Endothelial cell of umbilical vein (primary cell): Measurements from ENCODE around the gene GIMAP8. TPM values are rescaled to one million over a fixed set of nuclear protein-coding genes. Genes with fewer than 3 reads are reported as not detected.

Experiments used
- BruUV-seq: library from RNA; stranded (reverse); fragments of 400-500 nt; replicated peaks from 2 replicates; lab custom pipeline; 2021; lab: Mats Ljungman, UMichigan
- CTCF ChIA-PET: fragments of 300-600, 350-600 bp; sonication (Branson Sonifier 250); formaldehyde crosslinking; loops from one replicate; lab custom pipeline; 2021; ENCODE audit warnings: antibody characterized with exemption, inconsistent platforms; lab: Charles Lee
- POLR2A ChIA-PET: fragments of 300-600, 350-600 bp; sonication (Branson Sonifier 250); formaldehyde crosslinking; loops from one replicate; lab custom pipeline; 2021; ENCODE audit warnings: antibody characterized with exemption, inconsistent platforms; lab: Charles Lee
- DNase-seq: peaks from one replicate; pipeline ENCODE4 v3.0.0-alpha.2; 2011; ENCODE audit warnings: low read depth, low spot score
- FAIRE-seq: peaks from 2 replicates; lab custom pipeline; 2011; peaks lifted over from hg19 to GRCh38; lab: Jason Lieb, UNC
- H2AFZ ChIP-seq: 2 replicates; pipeline ENCODE4 v1.6.0; 2012; ENCODE audit warnings: low read depth, low read length, control low read depth, inconsistent platforms
- H3K27ac ChIP-seq: 2 replicates; pipeline ENCODE4 v1.5.1; 2011; ENCODE audit warnings: low read depth, mild to moderate bottlenecking, control low read depth, low read length, moderate library complexity; ENCODE audit not compliant: insufficient read depth
- H3K27me3 ChIP-seq, 2 experiments: 2 replicates each; pipeline versions ENCODE4 v1.6.0 to v1.6.1; 2011; ENCODE audit warnings: low read length in 2 of 2, mixed read lengths in 1 of 2; ENCODE audit not compliant: control insufficient read depth in 2 of 2, insufficient read depth in 2 of 2
- H3K36me3 ChIP-seq, 2 experiments: 2 replicates in 1 of 2; 3 replicates in 1 of 2; pipeline ENCODE4 v1.5.1; 2011; ENCODE audit warnings: low read length in 2 of 2, mild to moderate bottlenecking in 1 of 2, moderate library complexity in 1 of 2; ENCODE audit not compliant: control insufficient read depth in 2 of 2, insufficient read depth in 2 of 2; ENCODE audit errors: extremely low read depth in 1 of 2
- H3K4me1 ChIP-seq: 3 replicates; pipeline ENCODE4 v1.5.1; 2011; ENCODE audit warnings: mild to moderate bottlenecking, low read length; ENCODE audit not compliant: control insufficient read depth, insufficient read depth; ENCODE audit errors: extremely low read depth
- H3K4me2 ChIP-seq: 2 replicates; pipeline ENCODE4 v1.6.1; 2011; ENCODE audit warnings: low read length, control low read depth, mixed read lengths; ENCODE audit not compliant: insufficient read depth
- H3K4me3 ChIP-seq, 3 experiments: fragments of 200-600 bp in 1 of 3; sonication (generic), shearing (Covaris generic) in 1 of 3; replicated peaks in 1 of 3; 2 replicates each; pipeline ENCODE4 v1.5.1; 2011 to 2016; ENCODE audit warnings: control low read depth in 3 of 3, low read length in 3 of 3, mild to moderate bottlenecking in 2 of 3, inconsistent platforms in 1 of 3, low read depth in 1 of 3, moderate library complexity in 1 of 3; ENCODE audit not compliant: insufficient read depth in 1 of 3
- H3K79me2 ChIP-seq: 2 replicates; pipeline ENCODE4 v1.6.0; 2012; ENCODE audit warnings: low read length, inconsistent platforms; ENCODE audit not compliant: control insufficient read depth, insufficient read depth
- H3K9ac ChIP-seq: replicated peaks from 2 replicates; pipeline ENCODE3; 2011; ENCODE audit warnings: low read length, control low read depth; ENCODE audit not compliant: insufficient read depth; ENCODE audit errors: extremely low read depth
- H3K9me1 ChIP-seq: replicated peaks from 3 replicates; pipeline ENCODE4 v1.6.0; 2011; ENCODE audit warnings: mild to moderate bottlenecking, low read length; ENCODE audit not compliant: control insufficient read depth, insufficient read depth; ENCODE audit errors: extremely low read depth
- H3K9me3 ChIP-seq: replicated peaks from 2 replicates; pipeline ENCODE4 v1.5.1; 2012; ENCODE audit warnings: low read length, inconsistent platforms; ENCODE audit not compliant: control insufficient read depth, insufficient read depth
- H4K20me1 ChIP-seq: replicated peaks from 2 replicates; pipeline ENCODE3; 2011; ENCODE audit warnings: mild to moderate bottlenecking, low read length; ENCODE audit not compliant: control insufficient read depth, insufficient read depth; ENCODE audit errors: extremely low read depth
- CTCF ChIP-seq, 2 donors: IDR thresholded peaks; 1 replicate in 1 of 2; 2 replicates in 1 of 2; pipeline ENCODE4 v1.5.1; 2011; ENCODE audit warnings: low read length in 2 of 2, mild to moderate bottlenecking in 2 of 2, moderate library complexity in 2 of 2, control low read depth in 1 of 2, inconsistent platforms in 1 of 2, low read depth in 1 of 2; ENCODE audit not compliant: insufficient read depth in 1 of 2; ENCODE audit errors: extremely low read depth in 1 of 2
- EZH2 ChIP-seq: IDR thresholded peaks from 2 replicates; pipeline ENCODE4 v1.6.1; 2012; ENCODE audit warnings: borderline replicate concordance, low read depth, mild to moderate bottlenecking, moderate library complexity, low read length, inconsistent platforms; ENCODE audit not compliant: severe bottlenecking
- FOS ChIP-seq: IDR thresholded peaks from 2 replicates; pipeline ENCODE4 v1.6.1; 2011; ENCODE audit warnings: mild to moderate bottlenecking, low read length, moderate library complexity, borderline replicate concordance; ENCODE audit not compliant: insufficient read depth
- GATA2 ChIP-seq: IDR thresholded peaks from 2 replicates; pipeline ENCODE4 v1.7.0; 2011; ENCODE audit warnings: low read depth, mild to moderate bottlenecking, moderate library complexity, mixed read lengths, low read length; ENCODE audit not compliant: insufficient read length, insufficient read depth
- JUN ChIP-seq: IDR thresholded peaks from 2 replicates; pipeline ENCODE4 v1.6.1; 2011; ENCODE audit warnings: borderline replicate concordance, low read depth; ENCODE audit not compliant: insufficient read length, insufficient read depth
- MAX ChIP-seq: IDR thresholded peaks from 2 replicates; pipeline ENCODE4 v1.6.1; 2011; ENCODE audit not compliant: insufficient read depth, insufficient read length
- MYC ChIP-seq: IDR thresholded peaks from one replicate; pipeline ENCODE4 v1.6.1; 2011; ENCODE audit warnings: mild to moderate bottlenecking, low read depth, low read length
- POLR2A ChIP-seq: IDR thresholded peaks from 2 replicates; pipeline ENCODE4 v1.6.1; 2012; ENCODE audit warnings: low read depth, mild to moderate bottlenecking, control low read depth, low read length
- POLR2AphosphoS5 ChIP-seq: IDR thresholded peaks from 2 replicates; pipeline ENCODE4 v1.6.1; 2012; ENCODE audit warnings: low read depth, mild to moderate bottlenecking, control low read depth, low read length, moderate library complexity; ENCODE audit not compliant: insufficient read depth
- dilution Hi-C: fragments of 300-500 bp; cut with MboI; formaldehyde crosslinking; loops from one replicate; pipeline ENCODE4 v1.15.0; 2019; ENCODE audit warnings: low sequenced_read_pairs; ENCODE audit not compliant: extremely low pct_ligation_motif_present
- intact Hi-C: fragments of 100-400 bp; cut with micrococcal nuclease; formaldehyde crosslinking; loops from one replicate; pipeline ENCODE4 v1.10.0; 2022
- polyA plus RNA-seq, 4 experiments: library from polyadenylated mRNA; depleted of rRNA in 3 of 4; stranded (reverse) in 3 of 4; unstranded in 1 of 4; fragments of >200 nt; gene quantifications; 2 replicates each; pipeline versions ENCODE4 v1.2.1 to v1.2.3, GENCODE V29; 2011 to 2012; ENCODE audit warnings: missing spikeins in 1 of 4
- total RNA-seq: library from RNA; stranded (reverse); gene quantifications from 2 replicates; pipeline ENCODE4 v1.2.3, GENCODE V29; 2021

Gene GIMAP8
- total and polyA plus RNA-seq, 2 donors (not counting 3 experiments of a cell fraction or from before 2014, with no cell fraction given) = 32.2 to 71.8 TPM

- no peaks in the 10 kb centered on the region for H3K9me3 ChIP-seq
- H3K4me1 ChIP-seq = no peaks in the 10 kb centered on the region
- H3K79me2 ChIP-seq = no peaks in the 10 kb centered on the region
- no peaks in the 10 kb centered on the region for H3K27me3 ChIP-seq
- H3K9ac ChIP-seq = no peak overlapping the region
- no peaks in the 10 kb centered on the region for H3K9me1 ChIP-seq
- TF ChIP-seq FOS = no peak
- TF ChIP-seq POLR2AphosphoS5 = no peak
- TF ChIP-seq MAX = no peak
- no peak for TF ChIP-seq GATA2
- no peak for TF ChIP-seq POLR2A
- TF ChIP-seq CTCF (IDR thresholded peaks at IDR 0.05; ENCODE audit: extremely low read depth in 1 of 2, insufficient read depth in 1 of 2, low read depth in 1 of 2, low read length in 2 of 2) = no peak
- TF ChIP-seq EZH2 = no peak
- no peak for TF ChIP-seq MYC
- TF ChIP-seq JUN = no peak
- no peak overlapping the region for H3K4me2 ChIP-seq
- DNase-seq = no peak
- dilution Hi-C loops = no loop called here
- H3K4me3 ChIP-seq = no peak overlapping the region
- intact Hi-C loops = no loop called here
- H3K36me3 ChIP-seq = no peaks in the 10 kb centered on the region
- H3K27ac ChIP-seq = no peak overlapping the region
- ChIA-PET POLR2A (no interaction called here), CTCF (no interaction called here)
- no peak for FAIRE-seq
- no peak overlapping the region for H2AFZ ChIP-seq
- no peaks in the 10 kb centered on the region for H4K20me1 ChIP-seq
- no TSS peak for BruUV-seq
Observed at GRCh38 chr7:150442811-150443210, 7.6 kb upstream of the GIMAP8 start.
